GM12878 (cell line): Measurements from ENCODE around the gene HAS3. TPM values are rescaled to one million over a fixed set of nuclear protein-coding genes. Genes with fewer than 3 reads are reported as not detected.

ENCODE experiments used
- ATAC-seq: fragments of 200-7000 bp; cut with Tn5 transposase; 3 replicates; pipeline ENCODE4 v1.9.1; 2020; ENCODE audit warnings: mild to moderate bottlenecking, moderate library complexity
- BruUV-seq: library from RNA; stranded (reverse); fragments of 400-500 nt; replicated peaks from 2 replicates; lab custom pipeline; 2021; lab: Mats Ljungman, UMichigan
- CTCF ChIA-PET: fragments of 300-600 bp; sonication (Branson Sonifier 250); formaldehyde crosslinking; extraction: SDS; loops from one replicate; lab custom pipeline; 2021; ENCODE audit warnings: inconsistent platforms; lab: Yijun Ruan, JAX
- POLR2A ChIA-PET: fragments of 350-600 bp; formaldehyde crosslinking; extraction: SDS; loops from one replicate; lab custom pipeline; 2021; ENCODE audit warnings: inconsistent platforms; lab: Charles Lee
- RAD21 ChIA-PET: fragments of 300-600 bp; sonication (Branson Sonifier 250); formaldehyde crosslinking; loops from one replicate; lab custom pipeline; 2023; ENCODE audit warnings: antibody characterized with exemption; ENCODE audit not compliant: unreplicated experiment; lab: Charles Lee
- SMC1A ChIA-PET: fragments of 300-600 bp; sonication (Branson Sonifier 250); formaldehyde crosslinking; loops from one replicate; lab custom pipeline; 2023; ENCODE audit not compliant: unreplicated experiment, uncharacterized antibody; lab: Charles Lee
- DNase-seq: peaks from one replicate; pipeline ENCODE4 v3.0.0-alpha.2; 2011; ENCODE audit warnings: low read depth, low spot score
- FAIRE-seq: peaks from 3 replicates; lab custom pipeline; 2011; peaks lifted over from hg19 to GRCh38; lab: Jason Lieb, UNC
- H2AFZ ChIP-seq: 2 replicates; pipeline ENCODE4 v1.6.0; 2011; ENCODE audit warnings: low read depth, low read length, control low read depth; ENCODE audit not compliant: control insufficient read depth
- H3K27ac ChIP-seq: 2 replicates; pipeline ENCODE4 v1.5.1; 2011; ENCODE audit warnings: control low read depth; ENCODE audit not compliant: control insufficient read depth, insufficient read depth
- H3K27me3 ChIP-seq, 2 experiments: replicated peaks in 1 of 2; 2 replicates each; pipeline versions ENCODE4 v1.6.0 to v1.6.1; 2011; ENCODE audit warnings: low read length in 1 of 2; ENCODE audit not compliant: control insufficient read depth in 2 of 2, insufficient read depth in 2 of 2
- H3K36me3 ChIP-seq, 2 experiments: 2 replicates each; pipeline ENCODE4 v1.5.1; 2011; ENCODE audit warnings: low read length in 1 of 2; ENCODE audit not compliant: control insufficient read depth in 2 of 2, insufficient read depth in 2 of 2
- H3K4me1 ChIP-seq: 2 replicates; pipeline ENCODE4 v1.6.1; 2011; ENCODE audit warnings: mild to moderate bottlenecking, low read length, moderate library complexity, mixed read lengths; ENCODE audit not compliant: control insufficient read depth, insufficient read depth
- H3K4me2 ChIP-seq: 2 replicates; pipeline ENCODE4 v1.6.0; 2011; ENCODE audit warnings: control low read depth; ENCODE audit not compliant: control insufficient read depth, insufficient read depth
- H3K4me3 ChIP-seq: fragments of 200-600 bp; sonication (generic); 2 replicates; pipeline ENCODE4 v1.5.1; 2016
- H3K79me2 ChIP-seq: 2 replicates; pipeline ENCODE4 v1.6.0; 2011; ENCODE audit warnings: low read length; ENCODE audit not compliant: control insufficient read depth, insufficient read depth
- H3K9ac ChIP-seq: 2 replicates; pipeline ENCODE4 v1.8.0; 2011; ENCODE audit warnings: low read length, control low read depth, mixed read lengths; ENCODE audit not compliant: control insufficient read depth, insufficient read depth
- H3K9me3 ChIP-seq: replicated peaks from 3 replicates; pipeline ENCODE4 v1.5.1; 2011; ENCODE audit warnings: mild to moderate bottlenecking, low read length; ENCODE audit not compliant: control insufficient read depth, insufficient read depth
- H4K20me1 ChIP-seq: 2 replicates; pipeline ENCODE4 v1.6.0; 2011; ENCODE audit not compliant: control insufficient read depth, insufficient read depth
- ATF7 ChIP-seq: fragments of 450-650 bp; IDR thresholded peaks from 2 replicates; pipeline ENCODE4 v1.6.1; 2016; ENCODE audit warnings: low read depth, mild to moderate bottlenecking
- EGR1 ChIP-seq, 2 experiments: IDR thresholded peaks; 1 replicate in 1 of 2; 2 replicates in 1 of 2; pipeline ENCODE4 v1.6.1; 2011 to 2012; ENCODE audit warnings: low read depth in 2 of 2, low read length in 2 of 2, borderline replicate concordance in 1 of 2, mild to moderate bottlenecking in 1 of 2, moderate library complexity in 1 of 2
- HDGF ChIP-seq: fragments of 450-650 bp; IDR thresholded peaks from 2 replicates; pipeline ENCODE4 v1.6.1; 2016; ENCODE audit warnings: antibody characterized with exemption
- NFIC ChIP-seq: IDR thresholded peaks from 2 replicates; pipeline ENCODE4 v1.6.1; 2012; ENCODE audit warnings: low read depth, mild to moderate bottlenecking, inconsistent platforms, low read length, moderate library complexity
- ZNF274 ChIP-seq: IDR thresholded peaks from one replicate; pipeline ENCODE4 v1.8.0; 2011; ENCODE audit not compliant: insufficient read length, insufficient read depth
- ZNF687 ChIP-seq: fragments of 450-650 bp; IDR thresholded peaks from 2 replicates; pipeline ENCODE4 v1.6.1; 2017; ENCODE audit warnings: mild to moderate bottlenecking, moderate library complexity
- WGBS: methylation state at CpG from one replicate; pipeline ENCODE4 v1.1.6; 2016; ENCODE audit warnings: low lambda C conversion rate; ENCODE audit not compliant: insufficient replicate concordance, insufficient coverage; ENCODE audit errors: missing lambda C conversion rate; 5-methylcytosine and 5-hydroxymethylcytosine counted together
- in situ Hi-C: fragments of 300-500 bp; cut with MboI; formaldehyde crosslinking; loops from 9 replicates; pipeline ENCODE4 v1.14.3; 2018; ENCODE audit warnings: mixed read lengths
- intact Hi-C: fragments of 100-400 bp; cut with micrococcal nuclease; formaldehyde crosslinking; loops from one replicate; pipeline ENCODE4 v1.14.2; 2022; ENCODE audit not compliant: unreplicated experiment
- polyA plus RNA-seq, 11 experiments: library from polyadenylated mRNA; depleted of rRNA in 4 of 11; unstranded in 6 of 11; stranded (reverse) in 5 of 11; fragments of >200 nt; fragmentation: Nextera tagmentation in 4 of 11; fragmentation: Illumina TruSeq in 1 of 11; extraction: Ambion mirVana in 4 of 11; extraction: Trizol in 1 of 11; gene quantifications; 1 replicate in 1 of 11; 2 replicates in 10 of 11; pipeline versions ENCODE4 v1.2.1 to v1.2.3, GENCODE V29; 2011 to 2016; ENCODE audit warnings: inconsistent platforms in 2 of 11, missing spikeins in 2 of 11, low read depth in 1 of 11
- total RNA-seq, 4 experiments: library from RNA; depleted of rRNA in 3 of 4; stranded (reverse); fragments of >200 nt in 3 of 4; fragmentation: Illumina TruSeq in 1 of 4; extraction: Trizol in 1 of 4; gene quantifications; 2 replicates each; pipeline versions ENCODE4 v1.2.1 to v1.2.3, GENCODE V29; 2013 to 2021
- TF ChIP-seq, protein P1 (sequence below): fragments of 450-650 bp; IDR thresholded peaks from 2 replicates; pipeline ENCODE4 v1.6.1; 2017; ENCODE audit warnings: mild to moderate bottlenecking, low read depth, inconsistent platforms; ENCODE audit not compliant: poor library complexity, severe bottlenecking

Gene HAS3
- total and polyA plus RNA-seq, 10 of the 15 experiments (the other 5 are each of a cell fraction or from before 2014, with no cell fraction given): 0.06 to 0.56 (median 0.19) TPM; not detected in 2

GRCh38 chr16:69055980-69056379, 49.5 kb upstream of the HAS3 start:
- intact Hi-C loops: no loop called here
- no peak for DNase-seq
- ChIA-PET CTCF (interaction anchor here (0.9 kb wide), 1 partner anchor 63 kb away, joined by 4 read pairs; no protein-coding TSS in a partner anchor), RAD21 (no interaction called here), POLR2A (no interaction called here), SMC1A (interaction anchor here (2.0 kb wide), 1 partner anchor 17 kb away, joined by 4 read pairs; no protein-coding TSS in a partner anchor)
- H3K27ac ChIP-seq: no peak overlapping the region
- H2AFZ ChIP-seq: no peak overlapping the region
- no peaks in the 10 kb centered on the region for H3K9me3 ChIP-seq
- no peak for ATAC-seq
- H3K4me3 ChIP-seq: no peak overlapping the region
- no peak overlapping the region for H3K4me2 ChIP-seq
- H3K27me3 ChIP-seq: no peaks in the 10 kb centered on the region
- no peaks in the 10 kb centered on the region for H4K20me1 ChIP-seq
- BruUV-seq: no TSS peak
- H3K4me1 ChIP-seq: peaks cover 10% of the 10 kb centered on the region; the same call in 1 of the 2 replicates
- H3K79me2 ChIP-seq: no peaks in the 10 kb centered on the region
- FAIRE-seq: no peak
- TF ChIP-seq EGR1 (IDR thresholded peaks at IDR 0.05; ENCODE audit: borderline replicate concordance in 1 of 2, low read depth in 2 of 2, low read length in 2 of 2) (no peak), HDGF (no peak)
- H3K9ac ChIP-seq: no peak overlapping the region
- H3K36me3 ChIP-seq: no peaks in the 10 kb centered on the region
- 100% methylated on average over 1 of the region's 1 CpG for WGBS
- in situ Hi-C loops: no loop called here

- Histone ChIP-seq H3K27ac (no peak overlapping the region), H3K27me3 (no peaks in the 10 kb centered on the region), H3K9me3 (no peaks in the 10 kb centered on the region), H3K4me3 (no peak overlapping the region), H3K4me1 (peaks cover 10% of the 10 kb centered on the region; the same call in 1 of the 2 replicates), H3K4me2 (no peak overlapping the region), H3K9ac (no peak overlapping the region), H3K79me2 (no peaks in the 10 kb centered on the region), H4K20me1 (no peaks in the 10 kb centered on the region), H2AFZ (no peak overlapping the region), H3K36me3 (no peaks in the 10 kb centered on the region)
- CTCF ChIA-PET: interaction anchor here (0.9 kb wide), 1 partner anchor 63 kb away, joined by 4 read pairs; no protein-coding TSS in a partner anchor
- ATAC-seq: no peak
- no peak for DNase-seq
- in situ Hi-C loops: no loop called here
- no TSS peak for BruUV-seq
- POLR2A ChIA-PET: no interaction called here
- SMC1A ChIA-PET: interaction anchor here (2.0 kb wide), 1 partner anchor 17 kb away, joined by 4 read pairs; no protein-coding TSS in a partner anchor
- 97% methylated on average over 3 of the region's 3 CpGs for WGBS
- FAIRE-seq: no peak
- intact Hi-C loops: no loop called here
- RAD21 ChIA-PET: no interaction called here
- TF ChIP-seq ATF7 (no peak), NFIC (no peak), ZNF274 (no peak), ZNF687 (no peak)
- TF ChIP-seq, protein P1, sequence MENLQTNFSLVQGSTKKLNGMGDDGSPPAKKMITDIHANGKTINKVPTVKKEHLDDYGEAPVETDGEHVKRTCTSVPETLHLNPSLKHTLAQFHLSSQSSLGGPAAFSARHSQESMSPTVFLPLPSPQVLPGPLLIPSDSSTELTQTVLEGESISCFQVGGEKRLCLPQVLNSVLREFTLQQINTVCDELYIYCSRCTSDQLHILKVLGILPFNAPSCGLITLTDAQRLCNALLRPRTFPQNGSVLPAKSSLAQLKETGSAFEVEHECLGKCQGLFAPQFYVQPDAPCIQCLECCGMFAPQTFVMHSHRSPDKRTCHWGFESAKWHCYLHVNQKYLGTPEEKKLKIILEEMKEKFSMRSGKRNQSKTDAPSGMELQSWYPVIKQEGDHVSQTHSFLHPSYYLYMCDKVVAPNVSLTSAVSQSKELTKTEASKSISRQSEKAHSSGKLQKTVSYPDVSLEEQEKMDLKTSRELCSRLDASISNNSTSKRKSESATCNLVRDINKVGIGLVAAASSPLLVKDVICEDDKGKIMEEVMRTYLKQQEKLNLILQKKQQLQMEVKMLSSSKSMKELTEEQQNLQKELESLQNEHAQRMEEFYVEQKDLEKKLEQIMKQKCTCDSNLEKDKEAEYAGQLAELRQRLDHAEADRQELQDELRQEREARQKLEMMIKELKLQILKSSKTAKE: no peak
Observed at GRCh38 chr16:69056421-69056820, 49.0 kb upstream of the HAS3 start.
